Left renal cortex interstitium (tissue), 4 donors: ENCODE measurements around the gene CD9. TPM values are rescaled to one million over a fixed set of nuclear protein-coding genes. Genes with fewer than 3 reads are reported as not detected.

Source experiments
- DNase-seq, 4 donors: peaks; one replicate each; pipeline ENCODE4 v3.0.0-alpha.2; 2013; ENCODE audit warnings: low read depth in 4 of 4, low spot score in 2 of 4, missing footprints in 1 of 4
- polyA plus RNA-seq, 4 donors: library from polyadenylated mRNA; unstranded; fragments of 120-200 nt; gene quantifications; one replicate each; pipeline ENCODE4 v1.2.1, GENCODE V29; 2013; ENCODE audit not compliant: insufficient read length in 4 of 4

CD9 gene
- polyA plus RNA-seq, 4 donors, result 175 to 212 (median 194) TPM

DNA sequence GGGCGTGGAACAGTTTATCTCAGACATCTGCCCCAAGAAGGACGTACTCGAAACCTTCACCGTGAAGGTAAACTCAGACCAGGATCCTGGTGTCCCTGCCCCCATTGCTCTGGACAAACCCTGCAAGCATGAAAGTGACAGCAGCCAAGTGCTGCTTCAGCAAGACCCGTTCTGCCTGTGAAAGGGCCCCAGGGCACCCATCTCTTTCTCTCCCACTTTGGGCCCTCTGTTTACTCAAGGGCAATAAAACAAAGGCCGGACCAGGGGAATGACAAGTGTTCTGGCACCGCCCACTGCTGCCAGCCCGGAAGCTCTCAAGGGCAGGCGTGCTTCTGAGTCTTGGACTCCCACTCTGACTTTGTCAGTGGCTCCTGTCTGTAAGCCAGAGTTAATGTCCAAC is 35.3 kb downstream of the CD9 start:
- no peak for DNase-seq

GRCh38 chr12:6235906-6236640 is 35.9 kb downstream of the CD9 start:
- DNase-seq, result no peak

- DNase-seq, result no peak
Observed at GRCh38 chr12:6236641-6236940, 36.4 kb downstream of the CD9 start.

DNA sequence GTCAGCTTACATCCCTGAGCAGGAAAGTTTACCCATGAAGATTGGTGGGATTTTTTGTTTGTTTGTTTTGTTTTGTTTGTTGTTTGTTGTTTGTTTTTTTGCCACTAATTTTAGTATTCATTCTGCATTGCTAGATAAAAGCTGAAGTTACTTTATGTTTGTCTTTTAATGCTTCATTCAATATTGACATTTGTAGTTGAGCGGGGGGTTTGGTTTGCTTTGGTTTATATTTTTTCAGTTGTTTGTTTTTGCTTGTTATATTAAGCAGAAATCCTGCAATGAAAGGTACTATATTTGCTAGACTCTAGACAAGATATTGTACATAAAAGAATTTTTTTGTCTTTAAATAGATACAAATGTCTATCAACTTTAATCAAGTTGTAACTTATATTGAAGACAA is 37.6 kb downstream of the CD9 start:
- DNase-seq, result no peak

DNA sequence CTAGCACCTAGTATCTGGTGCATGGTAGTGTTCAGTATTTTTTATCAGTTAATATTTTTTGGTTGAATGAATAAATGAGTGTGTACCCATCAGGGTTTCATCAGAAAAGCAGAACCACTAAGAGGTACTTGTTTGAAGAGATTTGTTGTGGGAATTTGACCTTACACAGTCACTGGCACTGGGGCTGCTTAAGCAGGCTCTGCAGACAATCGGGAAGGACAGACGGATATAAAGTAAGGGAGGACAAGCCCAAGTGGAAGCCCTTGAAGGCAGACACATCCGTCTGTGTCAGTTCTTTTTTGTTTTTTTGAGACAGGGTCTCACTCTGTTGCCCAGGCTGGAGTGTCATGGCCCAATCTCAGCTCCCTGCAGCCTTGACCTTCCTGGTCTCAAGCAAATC is 38.7 kb downstream of the CD9 start:
- DNase-seq, result no peak

GRCh38 chr12:6241495-6241894 is 41.3 kb downstream of the CD9 start:
- DNase-seq, result no peak

- DNase-seq, result no peak
Observed at GRCh38 chr12:6249580-6249979, 49.4 kb downstream of the CD9 start.

DNA sequence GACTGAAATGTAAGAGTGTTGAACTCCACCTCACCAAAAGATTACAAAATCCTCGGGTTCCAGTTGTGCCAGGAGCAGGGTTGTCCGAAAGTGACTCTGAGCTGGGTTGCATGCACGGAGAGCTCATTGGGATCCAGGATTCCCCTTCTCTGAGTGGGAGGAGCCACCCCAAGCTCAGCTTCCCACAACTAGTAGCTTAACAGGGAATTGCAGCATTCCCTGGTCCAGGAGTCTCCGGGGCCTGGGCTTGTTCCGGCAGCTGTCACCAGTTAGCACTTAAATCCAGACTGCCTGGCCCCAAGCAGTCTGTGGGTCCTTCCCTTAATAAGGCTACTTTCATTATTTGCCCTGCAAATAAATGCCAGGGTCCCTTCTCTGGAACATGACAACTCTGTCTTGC is 50.1 kb downstream of the CD9 start:
- no peak for DNase-seq

DNA sequence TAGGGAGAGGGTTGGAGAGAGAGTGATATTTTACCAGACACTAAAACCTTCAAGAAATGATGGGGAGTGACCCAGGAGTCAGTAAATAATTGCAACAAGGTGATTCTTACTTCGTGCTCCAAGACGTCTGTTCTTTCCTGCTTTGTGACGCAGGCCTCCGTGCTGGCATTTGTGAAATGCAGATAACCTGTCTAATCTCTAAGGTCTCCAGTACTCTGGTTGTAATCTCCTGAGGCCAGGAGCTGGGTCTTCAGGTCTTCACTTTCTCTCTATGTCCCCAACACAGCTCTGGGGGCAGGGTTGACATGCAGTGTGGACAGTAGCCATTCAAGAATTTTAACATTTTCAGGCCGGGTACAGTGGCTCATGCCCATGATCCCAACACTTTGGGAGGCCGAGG is 53.1 kb downstream of the CD9 start:
- DNase-seq, result no peak

DNA sequence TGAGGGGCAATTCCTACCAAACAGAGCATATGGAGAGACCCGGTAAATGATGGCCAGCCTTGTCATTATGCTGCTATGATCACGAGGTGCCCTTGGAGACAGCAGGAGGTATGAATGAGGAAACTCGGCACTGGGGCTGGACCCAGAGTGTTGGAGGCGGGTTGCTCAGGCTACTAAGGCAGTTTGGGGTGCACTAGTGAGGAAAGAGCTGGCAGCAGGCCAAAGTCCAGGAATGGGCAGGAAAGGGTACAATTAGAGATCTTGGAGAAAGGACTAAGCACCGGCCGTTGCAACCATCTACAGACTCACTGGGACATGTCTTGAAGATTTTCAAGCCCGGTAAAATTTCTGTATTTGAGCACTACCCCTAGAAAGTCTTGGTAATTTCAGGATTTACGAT is 54.3 kb downstream of the CD9 start:
- no peak for DNase-seq

DNA sequence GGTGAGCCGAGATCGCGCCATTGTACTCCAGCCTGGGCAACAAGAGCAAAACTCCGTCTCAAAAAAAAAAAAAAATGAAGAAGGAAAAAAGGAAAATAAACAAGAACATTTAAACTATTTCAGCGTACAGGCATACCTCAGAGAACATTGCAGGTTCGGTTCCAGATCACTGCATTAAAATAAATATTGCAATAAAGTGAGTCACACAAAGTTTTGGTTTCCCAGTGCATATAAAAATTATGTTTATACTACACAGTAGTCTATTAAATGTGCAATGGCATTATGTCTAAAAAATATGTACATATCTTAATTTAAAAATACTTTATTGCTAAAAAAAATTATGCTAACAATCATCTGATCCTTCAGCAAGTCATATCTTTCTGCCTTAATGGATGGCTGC is 56.8 kb downstream of the CD9 start:
- no peak for DNase-seq

DNA sequence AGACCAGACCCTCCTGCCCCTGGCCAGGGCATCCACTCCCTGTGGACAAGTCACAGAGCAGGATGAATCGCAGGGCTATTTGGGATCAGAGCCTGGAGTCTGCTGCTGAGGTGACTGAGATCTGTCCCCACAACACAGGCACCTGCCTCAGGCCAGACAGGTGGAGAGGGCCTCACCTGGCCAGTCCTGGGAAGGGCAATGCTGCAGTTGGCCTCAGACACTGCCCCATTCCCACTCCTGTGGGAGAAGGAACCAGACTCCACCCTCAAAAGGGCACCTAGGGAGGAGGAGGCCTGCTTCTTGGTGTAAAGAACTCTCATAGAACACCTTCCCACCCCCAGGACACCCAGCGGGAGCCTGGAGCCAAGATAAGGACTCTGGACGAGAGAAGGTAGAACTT is 62.0 kb downstream of the CD9 start:
- DNase-seq, result no peak

GRCh38 chr12:6262623-6263022 is 62.4 kb downstream of the CD9 start:
- no peak for DNase-seq

GRCh38 chr12:6263931-6264330 is 63.7 kb downstream of the CD9 start:
- DNase-seq, result no peak

DNA sequence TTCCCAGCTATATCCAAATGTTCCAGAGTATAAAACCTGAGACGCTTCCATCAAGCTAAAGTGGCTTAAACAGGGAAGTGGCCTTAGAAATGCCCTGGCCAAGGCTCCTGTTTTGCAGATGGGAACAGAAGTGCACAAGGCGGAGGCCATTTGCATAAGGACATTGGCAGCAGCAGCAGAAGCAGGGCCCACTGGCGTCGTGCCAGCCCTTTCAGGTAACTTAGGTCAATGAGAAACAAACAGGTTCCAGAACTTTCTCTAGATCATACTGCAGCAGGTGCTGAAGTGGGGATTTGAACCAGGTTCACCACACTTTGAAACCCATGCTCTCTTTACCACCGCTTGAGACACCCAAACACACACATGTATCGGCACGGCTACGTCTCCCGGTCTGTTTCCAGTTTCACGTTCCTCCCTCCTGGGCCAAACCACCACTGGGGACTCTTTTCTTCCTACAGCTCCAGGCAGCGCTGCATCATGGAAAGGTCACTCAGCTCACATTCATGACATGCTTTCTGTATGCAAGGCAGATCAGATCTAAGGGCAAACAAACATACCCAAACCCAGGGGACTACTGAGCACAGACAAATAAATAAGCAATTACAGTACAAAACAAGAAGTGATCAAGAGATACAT is 64.3 kb downstream of the CD9 start:
- DNase-seq, result no peak

DNA sequence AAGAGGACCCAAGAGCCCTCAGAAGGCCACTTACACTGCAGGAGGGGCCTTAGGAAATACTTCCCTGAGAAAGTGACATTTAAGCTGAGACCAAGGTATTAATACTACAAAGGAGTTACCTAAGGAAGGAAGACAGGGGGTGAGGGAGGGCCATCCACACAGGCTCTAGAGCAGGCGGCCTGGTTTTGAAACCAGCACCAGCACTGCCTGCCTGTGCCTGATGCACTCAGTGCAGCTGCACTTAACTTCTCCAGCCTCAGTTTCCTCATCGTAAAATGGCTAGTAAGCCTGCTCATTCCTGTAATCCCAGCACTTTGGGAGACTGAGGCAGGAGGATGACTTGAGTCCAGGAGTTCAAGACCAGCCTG is 64.8 kb downstream of the CD9 start:
- no peak for DNase-seq

- no peak for DNase-seq
Observed at GRCh38 chr12:6266541-6266966, 66.4 kb downstream of the CD9 start.

DNA sequence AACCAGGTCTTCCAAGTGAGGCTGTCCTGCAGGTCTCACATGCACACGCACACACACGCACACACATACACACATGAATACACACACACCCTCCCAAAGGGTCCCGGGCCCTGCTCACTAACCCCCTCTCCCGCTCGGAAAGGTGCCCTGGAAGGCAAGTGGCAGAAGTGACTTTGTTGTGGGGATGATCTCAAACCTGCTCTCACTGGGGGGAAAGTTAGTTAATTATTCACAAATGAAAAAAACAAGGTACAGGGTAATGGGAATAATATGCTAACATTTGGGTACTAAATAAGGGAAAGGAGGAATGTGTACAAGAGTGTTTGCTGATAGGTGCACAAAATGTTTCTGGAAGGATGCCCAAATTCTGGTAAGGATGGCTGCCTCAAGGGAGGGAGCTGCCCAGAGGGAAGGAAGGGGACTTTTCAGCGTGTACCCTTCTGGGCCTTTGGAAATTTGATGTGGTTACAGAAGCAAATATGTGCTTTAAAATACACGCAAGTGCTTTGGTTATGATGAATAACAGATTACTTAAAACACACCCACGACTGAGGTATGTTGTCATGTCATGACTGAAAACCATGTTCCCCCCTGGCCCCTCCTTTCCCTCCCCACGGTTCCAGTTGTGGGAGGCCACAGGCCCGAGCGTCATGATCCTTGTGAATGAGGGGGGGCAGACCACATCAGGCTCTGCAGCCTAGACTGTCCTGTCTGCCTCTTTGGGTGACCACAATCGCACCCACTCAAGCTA is 66.9 kb downstream of the CD9 start:
- no peak for DNase-seq

DNA sequence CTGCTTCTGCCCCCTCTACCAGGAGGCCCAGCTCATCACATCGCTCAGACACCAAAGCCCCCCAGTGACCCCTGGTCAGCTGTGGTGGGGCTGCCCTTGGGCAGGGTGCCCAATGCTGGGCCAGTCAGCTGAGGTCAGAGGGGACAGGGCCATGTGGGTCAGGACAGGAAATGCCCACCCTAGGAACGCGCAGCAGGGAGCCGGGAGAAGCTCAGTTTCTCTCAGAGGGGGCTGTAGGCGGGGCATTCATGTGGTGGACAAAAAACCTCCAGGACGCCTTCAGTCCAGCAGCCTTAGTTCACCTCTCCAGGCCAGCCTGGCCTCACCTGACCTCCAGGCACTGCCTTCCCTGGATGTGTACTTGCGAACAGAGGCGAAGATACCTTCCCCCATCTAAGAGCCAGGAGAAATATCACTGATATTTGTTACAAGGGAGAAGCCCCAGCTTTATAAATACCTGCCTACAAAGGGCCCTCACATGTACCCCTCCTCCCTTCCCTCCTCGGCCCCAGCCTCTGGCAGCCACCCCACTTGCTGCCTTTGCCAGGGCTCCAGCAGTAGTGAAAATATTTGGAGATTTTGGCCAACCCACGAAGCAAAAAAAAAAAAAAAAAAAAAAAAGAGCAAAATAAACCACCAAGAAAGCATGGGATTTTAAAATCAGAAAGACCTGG is 68.4 kb downstream of the CD9 start:
- DNase-seq, result no peak

- DNase-seq, result no peak
Observed at GRCh38 chr12:6269986-6270385, 69.8 kb downstream of the CD9 start.

- DNase-seq, result no peak
Observed at GRCh38 chr12:6271281-6271680, 71.1 kb downstream of the CD9 start.
